Omental fat pad (tissue), 4 donors: Measurements from ENCODE around the gene DYNC1I2. TPM values are rescaled to one million over a fixed set of nuclear protein-coding genes. Genes with fewer than 3 reads are reported as not detected.

Source experiments
- ATAC-seq: fragments of 150-250 bp; one replicate; pipeline ENCODE4 v1.9.1; 2016; ENCODE audit warnings: mild to moderate bottlenecking, moderate library complexity; ENCODE audit not compliant: low FRiP score
- DNase-seq: peaks from one replicate; pipeline ENCODE4 v3.0.0-alpha.2; 2019; ENCODE audit warnings: low spot score
- total RNA-seq, 4 donors: library from RNA; depleted of rRNA; stranded (reverse); fragments of >200 nt; gene quantifications; one replicate each; pipeline ENCODE4 v1.1.0, GENCODE V29; 2016
- TF ChIP-seq, protein P1 (sequence below), 3 donors: fragments of 450-650 bp; IDR thresholded peaks; one replicate each; pipeline ENCODE4 v1.5.1; 2016 to 2017; ENCODE audit warnings: antibody characterized with exemption in 3 of 3, mild to moderate bottlenecking in 3 of 3, moderate library complexity in 2 of 3

DYNC1I2 gene
- total RNA-seq, 4 donors from 2014 or later, result 73.5 to 115 (median 87.8) TPM

DNA sequence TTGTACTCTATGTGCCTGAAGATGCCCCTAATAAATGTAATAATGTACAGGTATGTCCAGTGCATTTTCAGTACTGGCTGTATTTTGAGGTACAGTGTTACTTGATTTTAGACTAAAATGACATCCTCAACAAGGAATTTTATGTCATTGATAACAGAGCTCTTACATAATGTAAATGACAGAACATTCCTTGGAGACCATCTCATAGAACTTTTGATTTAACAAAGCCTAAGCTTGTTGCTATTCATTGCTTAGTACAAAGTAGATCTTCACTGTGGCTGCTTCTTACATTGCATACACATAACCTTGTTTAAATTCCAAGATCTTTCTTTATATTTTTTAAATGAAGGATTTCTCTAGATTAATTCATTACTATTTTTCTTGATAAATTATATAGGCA is 24.1 kb downstream of the DYNC1I2 start:
- ATAC-seq (no peak), DNase-seq (no peak)
- TF ChIP-seq, protein P1, sequence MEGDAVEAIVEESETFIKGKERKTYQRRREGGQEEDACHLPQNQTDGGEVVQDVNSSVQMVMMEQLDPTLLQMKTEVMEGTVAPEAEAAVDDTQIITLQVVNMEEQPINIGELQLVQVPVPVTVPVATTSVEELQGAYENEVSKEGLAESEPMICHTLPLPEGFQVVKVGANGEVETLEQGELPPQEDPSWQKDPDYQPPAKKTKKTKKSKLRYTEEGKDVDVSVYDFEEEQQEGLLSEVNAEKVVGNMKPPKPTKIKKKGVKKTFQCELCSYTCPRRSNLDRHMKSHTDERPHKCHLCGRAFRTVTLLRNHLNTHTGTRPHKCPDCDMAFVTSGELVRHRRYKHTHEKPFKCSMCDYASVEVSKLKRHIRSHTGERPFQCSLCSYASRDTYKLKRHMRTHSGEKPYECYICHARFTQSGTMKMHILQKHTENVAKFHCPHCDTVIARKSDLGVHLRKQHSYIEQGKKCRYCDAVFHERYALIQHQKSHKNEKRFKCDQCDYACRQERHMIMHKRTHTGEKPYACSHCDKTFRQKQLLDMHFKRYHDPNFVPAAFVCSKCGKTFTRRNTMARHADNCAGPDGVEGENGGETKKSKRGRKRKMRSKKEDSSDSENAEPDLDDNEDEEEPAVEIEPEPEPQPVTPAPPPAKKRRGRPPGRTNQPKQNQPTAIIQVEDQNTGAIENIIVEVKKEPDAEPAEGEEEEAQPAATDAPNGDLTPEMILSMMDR (IDR thresholded peaks at IDR 0.05), result no peak

DNA sequence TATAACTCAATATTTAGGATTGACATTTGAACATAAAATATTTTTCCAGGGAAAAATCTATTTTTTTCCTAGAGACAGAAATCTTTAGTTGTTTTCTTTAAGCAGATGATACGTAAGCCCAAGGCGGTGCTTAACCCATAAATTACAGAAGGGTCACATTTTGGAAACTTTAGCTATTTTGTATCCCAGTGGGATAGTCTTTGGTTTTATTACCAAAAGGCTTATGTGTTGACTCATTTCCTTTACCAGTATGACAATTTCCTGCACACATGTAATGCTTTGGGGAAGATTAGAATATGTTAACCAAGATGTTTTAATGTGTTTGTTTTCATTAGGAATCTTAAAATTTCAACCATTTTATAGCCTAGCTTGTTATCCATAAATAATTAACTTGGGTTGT is 24.8 kb downstream of the DYNC1I2 start:
- TF ChIP-seq, protein P1 (IDR thresholded peaks at IDR 0.05), result no peak
- DNase-seq (no peak), ATAC-seq (no peak)

- ATAC-seq (no peak), DNase-seq (no peak)
- TF ChIP-seq, protein P1 (IDR thresholded peaks at IDR 0.05), result no peak
Measured at GRCh38 chr2:171718720-171719119, 31.5 kb downstream of the DYNC1I2 start.

DNA sequence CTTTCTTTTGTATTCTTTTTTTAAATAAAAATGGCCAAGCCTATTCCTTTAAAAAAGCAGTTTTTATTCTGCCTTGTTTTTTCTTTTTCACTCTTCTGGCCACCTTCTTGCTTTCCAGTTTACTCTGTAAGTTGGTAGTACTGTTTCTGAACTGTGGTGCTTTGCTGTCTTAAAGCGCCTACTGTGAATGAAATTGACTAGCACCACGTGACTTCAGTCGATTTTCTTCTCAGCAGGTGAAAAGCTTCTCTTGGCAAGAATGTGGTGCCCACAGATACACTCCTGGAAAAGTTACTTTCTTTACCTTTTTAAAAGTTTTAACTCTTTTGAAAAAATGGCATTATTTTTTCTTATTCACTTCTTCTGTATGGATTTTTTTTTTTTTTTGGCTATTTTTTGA is 32.4 kb downstream of the DYNC1I2 start:
- ATAC-seq (no peak), DNase-seq (no peak)
- TF ChIP-seq, protein P1 (IDR thresholded peaks at IDR 0.05), result no peak

DNA sequence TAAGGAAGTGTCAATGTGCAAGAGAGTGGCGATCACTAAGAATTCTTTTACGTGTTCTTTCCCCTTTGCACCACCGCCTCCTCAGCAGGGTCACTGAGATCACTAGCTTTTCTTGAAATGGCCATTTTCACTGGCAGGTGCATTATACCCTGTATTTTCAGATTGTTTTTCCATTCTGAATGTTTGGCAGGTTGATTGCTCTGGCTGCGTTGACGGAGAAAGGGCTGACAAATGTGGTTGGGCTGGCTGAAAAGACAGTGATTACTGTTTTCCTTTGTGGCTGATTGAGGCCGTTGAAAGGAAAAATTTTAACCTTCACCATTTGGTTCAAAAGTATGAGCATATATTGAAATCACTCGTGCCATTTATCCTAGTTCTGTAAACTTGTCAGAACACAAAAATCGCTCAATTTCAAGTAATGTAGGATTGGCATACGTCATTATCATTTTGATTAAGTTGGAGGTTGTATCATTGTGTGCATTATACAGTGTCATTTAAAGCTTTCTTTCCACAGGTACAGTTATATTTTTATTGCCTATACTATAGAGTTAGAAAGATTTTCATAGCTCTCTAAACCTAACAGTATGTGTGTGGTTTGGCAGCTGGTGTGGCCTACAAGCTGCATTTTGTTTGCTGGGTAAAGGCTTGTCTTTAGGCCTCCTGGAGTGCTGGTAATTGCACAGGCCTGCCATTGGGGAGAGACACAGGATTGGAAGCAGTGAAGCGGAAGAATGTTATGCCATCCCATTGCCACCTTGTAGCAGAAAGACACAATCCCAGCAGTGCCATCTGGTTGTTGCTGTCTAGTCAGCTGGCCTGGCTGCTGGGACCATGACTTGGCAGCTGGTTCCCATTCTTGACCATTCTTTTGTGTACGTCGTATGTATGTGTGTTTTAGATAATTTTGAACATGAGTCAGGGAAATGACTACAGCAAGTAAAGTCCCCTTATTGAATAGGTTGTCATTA is 36.7 kb downstream of the DYNC1I2 start:
- DNase-seq, result no peak
- TF ChIP-seq, protein P1 (IDR thresholded peaks at IDR 0.05), result no peak
- ATAC-seq, result no peak

DNA sequence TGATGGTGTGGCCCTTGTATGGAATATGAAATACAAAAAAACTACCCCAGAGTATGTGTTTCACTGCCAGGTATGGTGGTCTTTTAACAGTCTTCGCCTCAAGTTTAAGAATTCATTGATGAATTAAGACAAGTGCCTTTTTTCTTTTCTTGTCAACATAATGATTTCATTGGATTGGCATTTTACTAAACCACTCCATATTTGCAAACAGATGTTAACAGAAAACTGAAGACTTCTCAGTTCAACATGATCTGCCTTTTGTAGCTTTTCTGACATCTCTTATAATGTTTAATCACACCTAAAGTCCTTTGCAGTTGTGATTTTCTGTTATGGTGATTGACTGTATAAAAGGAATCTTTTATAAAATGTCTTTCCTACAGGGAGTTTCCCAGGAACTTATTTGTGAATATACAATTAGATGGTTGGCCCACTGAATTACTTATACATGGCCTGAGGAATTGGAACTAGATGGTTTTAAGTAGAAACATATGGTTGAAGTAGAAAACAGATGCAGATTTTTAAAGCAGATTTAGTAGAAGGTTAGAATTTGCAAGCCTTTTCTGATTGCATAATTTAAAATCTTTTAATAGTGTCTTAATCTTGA is 39.7 kb downstream of the DYNC1I2 start:
- ATAC-seq (no peak), DNase-seq (no peak)
- TF ChIP-seq, protein P1 (IDR thresholded peaks at IDR 0.05), result no peak
